ENCODE results near the gene TUBB1.

Gene TUBB1

DNA sequence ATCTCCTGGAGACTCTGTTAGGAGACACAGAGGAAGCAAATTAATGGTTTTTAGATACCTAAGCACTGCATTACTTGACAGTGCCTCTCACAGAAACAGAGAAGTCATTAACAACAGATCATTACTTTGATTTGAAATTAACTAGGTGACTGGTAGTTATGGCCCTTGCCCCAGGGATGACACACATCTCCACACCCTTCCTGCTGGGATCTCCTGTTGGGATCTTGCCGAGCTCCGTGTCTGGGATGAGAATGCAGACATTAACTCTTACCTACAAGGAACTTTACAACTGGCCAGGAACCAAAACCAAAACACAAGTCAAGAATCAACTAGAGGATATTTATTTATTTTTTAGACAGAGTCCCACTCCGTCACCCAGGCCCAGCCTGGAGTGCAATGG, 25.6 kb downstream of the TUBB1 start:
- no peak for DNase-seq

GRCh38 chr20:59046862-59047261, 27.6 kb downstream of the TUBB1 start:
- no peak for DNase-seq

- peak in 1 of 5 donors; percentile 35 for DNase-seq
These were observed 28.9 kb downstream of the TUBB1 start for GRCh38 chr20:59047938-59048680.

DNA sequence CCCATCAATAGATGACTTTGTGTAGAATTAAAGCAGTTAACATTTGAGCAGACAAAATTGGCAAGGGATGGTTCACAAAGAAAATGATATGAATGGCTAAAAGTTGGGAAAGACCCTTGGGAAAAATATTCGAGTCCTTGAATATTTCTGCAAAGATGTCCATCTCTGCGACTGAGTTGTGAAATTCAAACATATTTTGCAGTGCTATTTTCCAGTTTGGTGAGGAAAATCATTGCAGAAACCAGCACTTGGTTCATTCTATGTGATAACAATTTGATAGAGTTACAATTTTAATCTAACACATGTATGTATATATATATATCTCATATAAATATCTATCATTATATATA, 29.4 kb downstream of the TUBB1 start:
- no peak for DNase-seq

DNA sequence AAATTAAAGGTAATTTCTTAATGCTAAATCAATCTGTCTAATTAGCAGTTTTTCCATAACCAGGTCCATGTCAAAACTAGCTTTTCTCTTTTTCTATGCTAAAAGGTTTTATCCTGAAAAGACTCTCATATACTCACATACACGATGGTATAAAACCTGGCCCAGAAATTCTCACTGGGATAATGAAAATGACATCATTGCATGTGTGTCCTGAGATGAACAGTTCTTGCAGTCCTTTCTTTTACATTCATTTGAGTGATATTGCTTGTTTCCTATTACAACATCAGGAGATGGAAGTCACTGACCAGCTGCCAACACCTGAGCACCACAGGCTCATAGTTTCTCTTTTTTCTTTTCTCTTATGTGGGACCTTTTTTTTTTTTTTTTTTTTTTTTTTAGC, 31.2 kb downstream of the TUBB1 start:
- no peak for DNase-seq

DNA sequence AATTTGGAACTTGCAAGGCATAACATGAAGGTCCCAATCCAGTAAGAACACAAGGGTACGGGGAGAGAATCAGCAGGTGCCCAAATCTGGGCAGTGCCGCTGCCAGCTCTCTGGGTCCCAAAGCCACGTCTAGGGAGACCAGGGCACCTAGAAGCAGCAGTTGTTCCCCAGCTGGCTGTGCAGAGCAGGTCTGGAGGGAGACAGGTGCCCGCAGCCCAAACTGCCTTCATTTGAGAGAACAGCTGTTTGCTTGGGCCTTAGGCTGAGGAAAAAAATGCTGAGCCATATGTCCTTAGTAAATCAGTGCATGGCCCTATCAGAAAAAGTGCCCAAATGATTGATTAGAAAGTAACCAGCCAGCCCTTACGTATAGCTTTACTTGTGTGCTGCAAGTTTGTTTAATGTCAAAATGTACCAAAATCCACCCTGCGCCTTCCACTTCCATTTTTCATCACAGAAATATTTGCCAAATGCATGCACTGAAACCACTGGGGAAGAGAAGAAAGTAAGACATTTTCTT, 32.5 kb downstream of the TUBB1 start:
- no peak for DNase-seq

GRCh38 chr20:59055302-59055701, 36.1 kb downstream of the TUBB1 start:
- no peak for DNase-seq

- DNase-seq: no peak
These were observed 42.9 kb downstream of the TUBB1 start for GRCh38 chr20:59062081-59062480.

DNA sequence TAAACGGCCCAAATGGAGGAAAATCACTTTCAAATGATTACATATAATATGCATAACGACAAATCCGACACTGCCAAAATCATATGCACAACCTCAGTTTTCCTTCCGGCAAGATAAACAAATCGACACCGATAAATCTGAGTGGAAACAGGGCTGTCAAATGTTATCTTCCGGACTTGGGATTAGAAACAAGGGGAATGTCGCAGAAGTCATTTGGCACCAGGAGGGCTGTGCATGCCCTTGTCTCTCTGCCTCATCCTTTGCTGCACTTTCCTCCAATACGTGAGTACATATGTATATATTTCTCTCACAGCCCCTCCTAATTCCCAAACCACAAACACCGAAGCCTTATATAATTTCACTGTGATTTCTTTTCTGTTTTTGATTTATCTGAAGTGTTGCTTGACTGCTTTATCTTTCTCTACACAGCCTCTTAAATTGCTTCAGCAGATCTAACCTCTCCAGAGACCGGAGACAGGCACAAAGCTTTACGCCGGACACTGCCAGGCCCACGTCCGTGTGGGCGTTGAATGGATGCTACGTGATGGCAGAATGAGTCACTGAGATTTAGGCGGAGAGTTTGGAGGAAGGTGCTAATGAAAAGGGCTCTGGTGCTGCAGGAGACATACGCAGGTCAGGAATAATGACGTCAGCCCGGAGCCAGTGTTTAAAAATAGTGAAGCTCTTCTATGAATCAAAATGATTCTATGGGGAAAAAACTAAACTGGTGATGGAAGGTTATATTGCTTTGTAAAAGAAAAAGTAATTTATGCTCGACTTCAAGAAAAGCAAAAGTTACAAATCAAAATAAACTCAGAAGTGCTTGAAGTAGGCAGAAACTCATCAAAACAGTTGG, 44.4 kb downstream of the TUBB1 start:
- no peak for DNase-seq

DNA sequence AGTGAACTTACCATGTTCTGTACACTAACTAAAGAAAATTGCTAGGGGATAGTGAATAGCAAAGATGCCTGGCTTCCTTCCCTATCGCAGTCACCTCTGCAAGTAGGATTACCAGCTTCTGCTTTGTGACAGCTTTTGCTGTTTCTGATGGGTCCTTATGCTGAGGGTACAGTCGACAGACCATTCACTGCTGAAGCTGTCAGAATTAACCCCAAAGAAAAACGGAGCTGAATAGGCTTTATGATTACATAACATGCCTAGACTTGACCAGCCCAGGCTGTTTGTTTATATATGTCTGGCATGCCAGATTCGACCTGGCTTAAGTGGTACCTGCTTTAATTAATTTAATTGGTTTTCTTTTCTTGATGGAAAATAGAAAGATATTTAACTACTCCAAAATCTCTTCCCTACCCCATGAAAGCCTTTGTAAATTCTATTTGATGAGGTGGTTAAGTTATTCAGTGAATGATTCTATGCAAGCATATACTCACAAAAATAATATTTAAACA, 45.0 kb downstream of the TUBB1 start:
- DNase-seq: no peak

GRCh38 chr20:59068534-59068933, 49.3 kb downstream of the TUBB1 start:
- no peak for DNase-seq

GRCh38 chr20:59069026-59069425, 49.8 kb downstream of the TUBB1 start:
- DNase-seq: no peak

DNA sequence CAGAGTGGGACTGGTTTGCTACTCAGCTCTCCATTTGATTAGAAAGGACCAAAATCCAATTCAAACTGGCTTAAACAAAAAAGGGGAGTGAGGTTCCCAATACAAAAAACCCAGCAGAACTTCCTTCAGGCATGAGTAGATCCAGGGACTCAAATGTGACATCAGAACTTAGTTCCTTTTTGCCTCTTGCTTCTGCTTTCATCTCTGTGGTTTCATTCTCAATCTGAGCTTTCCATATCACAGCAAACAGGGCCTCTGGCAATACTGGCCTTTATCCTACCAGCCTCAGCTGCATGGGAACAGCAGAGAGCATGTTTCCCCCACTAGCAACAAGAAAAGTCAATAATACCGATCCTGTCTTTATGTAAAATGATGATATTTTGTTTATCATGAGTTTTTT, 52.0 kb downstream of the TUBB1 start:
- no peak for DNase-seq

GRCh38 chr20:59073582-59073981, 54.4 kb downstream of the TUBB1 start:
- DNase-seq: no peak

- peak in 1 of 5 donors; percentile 42 for DNase-seq
These were observed 55.2 kb downstream of the TUBB1 start for GRCh38 chr20:59074456-59074855.

GRCh38 chr20:59075934-59076508, 56.8 kb downstream of the TUBB1 start:
- peak in 1 of 5 donors; percentile 9 for DNase-seq
